Skeletal muscle cell (primary cell): ENCODE measurements around the gene PDS5A.
"Not testable (repeated sequence)": the region's sequence is repeated elsewhere in the genome, so short reads cannot be mapped to it uniquely, and the experiment has no call there.

Source experiments
- DNase-seq: peaks from one replicate; pipeline ENCODE4 v3.0.0-alpha.2; 2010; ENCODE audit warnings: low read depth
- H3K4me3 ChIP-seq: 2 replicates; pipeline ENCODE4 v1.5.1; 2011; ENCODE audit warnings: low read depth, mild to moderate bottlenecking, control low read depth, low read length, moderate library complexity

The PDS5A gene

GRCh38 chr4:39850727-39851126 lies 127.0 kb downstream of the PDS5A start:
- DNase-seq = no peak
- H3K4me3 ChIP-seq = no peak overlapping the region

- no peak for DNase-seq
- H3K4me3 ChIP-seq = no peak overlapping the region
These were observed 131.0 kb downstream of the PDS5A start for GRCh38 chr4:39846705-39847104.

- no peak for DNase-seq
- no peak overlapping the region for H3K4me3 ChIP-seq
These were observed 131.6 kb downstream of the PDS5A start for GRCh38 chr4:39846120-39846519.

DNA sequence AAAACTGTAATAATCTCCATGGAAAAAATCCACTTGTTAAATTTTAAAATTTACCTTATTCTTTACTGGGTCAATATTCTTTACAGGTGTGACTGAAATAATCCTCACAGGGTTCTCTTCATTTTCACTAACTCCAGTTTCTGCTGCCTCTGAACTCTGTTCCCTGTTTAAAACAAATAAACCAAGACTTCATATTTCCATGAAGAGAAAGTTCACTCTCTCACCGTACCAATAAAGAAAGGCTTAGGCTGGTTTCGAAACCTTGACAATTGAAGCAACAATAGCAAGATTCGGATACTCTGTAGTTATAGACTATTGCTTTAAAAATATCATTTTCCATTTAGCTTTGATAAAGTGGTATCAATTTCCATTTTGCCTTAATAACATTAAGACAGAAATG lies 135.8 kb downstream of the PDS5A start:
- no peak overlapping the region for H3K4me3 ChIP-seq
- no peak for DNase-seq

- DNase-seq, H3K4me3 ChIP-seq: not testable (repeated sequence)
These were observed 137.2 kb downstream of the PDS5A start for GRCh38 chr4:39840516-39840915.

DNA sequence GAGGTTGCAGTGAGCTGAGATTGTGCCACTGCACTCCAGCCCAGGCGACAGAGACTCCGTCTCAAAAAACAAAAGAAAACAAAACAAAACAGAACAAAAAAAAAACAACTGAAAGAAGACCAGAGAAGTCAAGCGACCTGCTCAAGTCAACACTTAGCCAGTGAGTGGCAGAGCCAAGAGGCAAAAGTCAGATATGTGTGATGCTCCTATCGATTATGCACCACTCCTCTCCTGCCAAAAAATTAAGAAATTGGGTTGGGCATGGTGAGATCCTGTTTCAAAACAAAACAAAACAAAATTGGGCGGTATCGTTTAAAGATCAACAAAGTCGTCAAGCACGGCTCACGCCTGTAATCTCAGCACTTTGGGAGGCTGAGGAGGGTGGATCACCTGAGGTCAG lies 137.7 kb downstream of the PDS5A start:
- DNase-seq = no peak
- H3K4me3 ChIP-seq = no peak overlapping the region

GRCh38 chr4:39838431-39838830 lies 139.3 kb downstream of the PDS5A start:
- not testable (repeated sequence) for H3K4me3 ChIP-seq, DNase-seq

- H3K4me3 ChIP-seq = no peak overlapping the region
- DNase-seq = no peak
These were observed 143.4 kb downstream of the PDS5A start for GRCh38 chr4:39834269-39834668.

- DNase-seq = peak; percentile 14
- H3K4me3 ChIP-seq = no peak overlapping the region
These were observed 151.9 kb downstream of the PDS5A start for GRCh38 chr4:39825741-39826231.

DNA sequence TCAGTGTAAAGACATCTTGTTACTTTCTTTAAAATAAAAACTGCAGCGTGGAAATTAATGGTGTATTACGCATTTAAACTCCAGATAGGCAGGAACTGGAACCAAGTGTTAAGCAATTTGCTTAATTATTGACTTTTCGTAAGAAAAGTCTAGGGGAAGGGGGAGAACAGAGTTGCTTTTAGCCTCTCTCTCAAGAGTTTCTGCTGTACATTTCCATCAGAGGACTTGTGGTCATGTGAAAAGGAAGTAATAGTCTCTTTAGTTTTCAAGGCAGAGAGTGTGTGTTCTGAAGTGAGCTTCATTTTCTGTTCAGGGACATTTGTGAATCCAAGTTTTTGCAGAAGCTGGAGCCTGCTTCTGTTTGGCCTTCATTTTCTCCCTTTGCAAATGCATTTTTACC lies 152.6 kb downstream of the PDS5A start:
- no peak overlapping the region for H3K4me3 ChIP-seq
- no peak for DNase-seq

DNA sequence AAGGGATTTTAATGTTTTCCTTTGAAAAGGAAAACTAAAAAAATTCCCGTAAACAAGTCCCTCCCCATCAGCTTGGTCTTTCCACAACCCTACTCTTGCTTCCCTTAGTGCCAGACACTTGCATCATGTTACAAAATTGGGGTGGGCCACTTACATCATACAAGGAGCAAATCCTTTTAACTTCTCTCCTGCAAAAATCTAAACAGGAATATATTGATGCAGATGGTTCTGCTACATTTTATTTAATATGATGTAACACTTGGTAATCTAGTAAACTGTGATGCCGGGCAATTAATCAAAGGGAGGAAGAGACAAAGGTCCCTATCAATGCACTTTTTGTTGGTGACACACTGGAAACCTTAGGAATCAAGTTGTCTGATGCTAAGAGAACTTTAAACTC lies 154.5 kb downstream of the PDS5A start:
- H3K4me3 ChIP-seq = no peak overlapping the region
- peak; percentile 53 for DNase-seq

GRCh38 chr4:39822662-39823061 lies 155.0 kb downstream of the PDS5A start:
- no peak overlapping the region for H3K4me3 ChIP-seq
- no peak for DNase-seq

- no peak for DNase-seq
- no peak overlapping the region for H3K4me3 ChIP-seq
These were observed 155.8 kb downstream of the PDS5A start for GRCh38 chr4:39821951-39822350.

DNA sequence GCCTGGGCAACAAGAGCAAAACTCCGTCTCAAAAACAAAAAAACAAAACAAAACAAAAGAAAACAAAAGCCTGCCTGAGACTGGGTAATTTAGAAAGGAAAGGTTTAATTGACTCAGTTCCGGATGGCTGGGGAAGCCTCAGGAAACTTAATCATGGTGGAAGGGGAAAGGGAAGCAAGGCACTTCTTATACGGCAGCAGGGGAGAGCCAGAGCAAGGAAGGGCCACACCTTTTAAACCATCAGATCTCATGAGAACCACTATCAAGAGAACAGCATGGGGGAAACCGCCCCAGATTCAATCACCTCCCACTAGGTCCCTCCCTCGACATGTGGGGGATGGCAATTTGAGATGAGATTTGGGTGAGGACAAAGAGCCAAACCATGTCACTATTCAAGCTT lies 157.5 kb downstream of the PDS5A start:
- no peak for DNase-seq
- no peak overlapping the region for H3K4me3 ChIP-seq

DNA sequence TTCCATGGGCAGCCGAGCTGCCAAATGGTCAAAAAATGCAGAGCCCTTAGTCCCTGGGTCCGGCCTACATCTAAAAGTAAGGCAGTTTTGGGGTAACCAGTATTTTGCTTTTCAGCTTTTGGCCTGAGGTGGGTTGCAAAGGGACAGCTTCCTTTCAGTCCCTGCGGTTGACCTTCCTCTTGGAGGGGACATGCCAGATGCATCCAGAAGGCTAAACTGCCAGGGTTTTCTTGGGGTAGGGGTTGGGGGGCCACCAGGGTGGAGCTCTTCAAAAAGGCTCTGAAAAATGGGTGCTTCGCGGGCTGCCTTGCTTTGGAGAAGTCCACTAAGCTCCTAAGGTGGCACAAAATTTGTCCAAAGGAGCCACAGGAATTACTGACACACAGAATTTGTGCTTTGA lies 159.1 kb downstream of the PDS5A start:
- no peak overlapping the region for H3K4me3 ChIP-seq
- no peak for DNase-seq

DNA sequence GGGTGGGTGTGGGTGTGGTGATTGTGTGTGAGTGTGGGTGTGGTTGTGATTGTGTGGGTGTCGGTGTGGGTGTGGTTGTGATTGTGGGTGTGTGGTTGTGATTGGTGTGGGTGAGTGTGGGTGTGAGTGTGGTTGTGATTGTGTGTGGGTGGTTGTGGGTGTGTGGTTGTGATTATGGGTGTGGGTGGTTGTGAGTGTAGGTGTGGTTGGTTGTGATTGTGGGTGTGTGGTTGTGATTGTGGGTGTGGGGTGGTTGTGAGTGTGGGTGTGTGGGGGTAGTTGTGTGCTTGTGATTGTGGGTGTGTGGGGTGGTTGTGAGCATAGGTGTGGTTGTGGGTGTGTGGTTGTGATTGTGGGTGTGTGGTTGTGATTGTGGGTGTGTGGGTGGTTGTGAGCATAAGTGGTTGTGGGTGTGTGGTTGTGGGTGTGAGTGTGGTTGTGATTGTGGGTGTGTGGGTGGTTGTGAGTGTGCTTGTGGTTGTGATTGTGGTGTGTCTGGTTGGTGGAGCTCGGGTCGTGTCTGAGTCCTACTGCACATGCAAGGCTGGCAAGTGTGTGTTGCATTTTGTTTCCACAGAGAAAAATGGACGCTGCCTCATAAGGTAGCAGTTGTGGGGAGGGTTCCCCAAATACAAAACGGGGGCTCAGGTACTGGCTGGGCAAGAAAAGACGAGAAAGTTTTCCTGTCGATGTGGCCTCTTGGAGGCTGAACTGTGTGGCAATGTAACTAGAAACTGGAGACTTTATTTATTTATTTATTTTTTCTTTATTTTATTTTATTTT lies 163.1 kb downstream of the PDS5A start:
- peak; percentile 4 for DNase-seq
- no peak overlapping the region for H3K4me3 ChIP-seq

GRCh38 chr4:39813761-39814160 lies 163.9 kb downstream of the PDS5A start:
- DNase-seq, H3K4me3 ChIP-seq: not testable (repeated sequence)

DNA sequence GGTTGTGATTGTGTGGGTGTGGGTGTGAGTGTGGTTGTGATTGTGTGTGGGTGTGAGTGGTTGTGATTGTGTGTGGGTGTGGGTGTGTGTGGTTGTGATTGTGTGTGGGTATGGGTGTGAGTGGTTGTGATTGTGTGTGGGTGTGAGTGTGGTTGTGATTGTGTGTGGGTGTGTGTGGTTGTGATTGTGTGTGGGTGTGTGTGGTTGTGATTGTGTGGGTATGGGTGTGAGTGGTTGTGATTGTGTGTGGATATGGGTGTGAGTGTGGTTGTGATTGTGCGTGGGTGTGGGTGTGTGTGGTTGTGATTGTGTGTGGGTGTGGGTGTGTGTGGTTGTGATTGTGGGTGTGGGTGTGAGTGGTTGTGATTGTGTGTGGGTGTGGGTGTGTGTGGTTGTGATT lies 164.7 kb downstream of the PDS5A start:
- H3K4me3 ChIP-seq, DNase-seq: not testable (repeated sequence)

DNA sequence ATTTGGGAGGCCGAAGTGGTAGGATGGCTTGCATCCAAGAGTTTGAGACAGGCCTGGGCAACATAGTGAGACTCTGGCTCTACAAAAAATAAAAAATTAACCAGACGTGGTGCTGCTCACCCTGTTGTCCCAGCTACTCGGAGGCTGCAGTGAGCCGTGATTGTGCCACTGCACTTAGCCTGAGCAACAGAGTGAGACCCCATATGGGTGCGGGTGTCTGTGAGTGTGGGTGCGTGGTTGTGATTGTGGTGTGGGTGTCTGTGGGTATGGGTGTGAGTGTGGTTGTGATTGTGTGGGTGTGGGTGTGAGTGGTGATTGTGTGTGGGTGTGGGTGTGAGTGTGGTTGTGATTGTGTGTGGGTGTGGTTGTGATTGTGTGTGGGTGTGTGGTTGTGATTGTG lies 165.2 kb downstream of the PDS5A start:
- H3K4me3 ChIP-seq = no peak overlapping the region
- no peak for DNase-seq

GRCh38 chr4:39808231-39808749 lies 169.4 kb downstream of the PDS5A start:
- no peak overlapping the region for H3K4me3 ChIP-seq
- no peak for DNase-seq

DNA sequence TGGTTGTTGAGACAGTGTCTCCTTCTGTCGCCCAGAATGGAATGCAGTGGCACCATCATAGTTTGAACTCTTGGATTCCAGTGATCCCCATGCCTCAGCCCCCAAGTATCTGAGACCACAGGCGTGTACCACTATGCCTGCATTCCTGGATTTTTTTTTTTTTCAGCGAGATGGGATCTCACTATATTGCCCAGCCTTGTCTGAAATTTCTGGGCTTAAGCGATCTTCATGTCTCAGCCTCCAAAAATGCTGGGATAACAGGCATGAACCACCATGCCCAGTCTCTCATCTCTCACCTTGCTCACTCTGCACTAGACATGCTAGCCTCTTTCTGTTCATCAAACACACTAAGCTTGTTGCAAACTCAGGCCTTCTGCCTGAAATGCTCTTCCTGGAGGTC lies 175.7 kb downstream of the PDS5A start:
- no peak overlapping the region for H3K4me3 ChIP-seq
- DNase-seq = no peak
